HEK293 (cell line): ENCODE measurements around the gene PAK5.

ENCODE experiments used
- CTCF ChIA-PET: fragments of 350-600 bp; formaldehyde crosslinking; extraction: SDS; loops from one replicate; lab custom pipeline; 2021; ENCODE audit warnings: antibody characterized with exemption; lab: Yijun Ruan, JAX
- POLR2A ChIA-PET: fragments of 300-600 bp; formaldehyde crosslinking; extraction: SDS; loops from one replicate; lab custom pipeline; 2020; ENCODE audit warnings: antibody characterized with exemption, inconsistent platforms; lab: Yijun Ruan, JAX
- H3K27ac ChIP-seq: fragments of 200-500 bp; sonication (Bioruptor generic); 2 replicates; pipeline ENCODE4 v1.5.1; 2014; ENCODE audit warnings: low read depth, low read length, control low read depth, inconsistent platforms; ENCODE audit errors: extremely low read depth
- H3K36me3 ChIP-seq, 2 experiments: fragments of 200-500 bp in 1 of 2; sonication (Bioruptor generic) in 1 of 2; 1 replicate in 1 of 2; 2 replicates in 1 of 2; pipeline ENCODE4 v1.5.1; 2014 to 2017; ENCODE audit warnings: inconsistent platforms in 2 of 2, low read length in 2 of 2; ENCODE audit not compliant: control insufficient read depth in 2 of 2, insufficient read depth in 1 of 2
- H3K4me1 ChIP-seq: fragments of 200-500 bp; sonication (Bioruptor generic); 2 replicates; pipeline ENCODE4 v1.5.1; 2014; ENCODE audit warnings: mild to moderate bottlenecking, low read length, inconsistent platforms; ENCODE audit not compliant: control insufficient read depth, insufficient read depth
- H3K4me3 ChIP-seq: 2 replicates; pipeline ENCODE4 v1.5.1; 2011; ENCODE audit warnings: low read depth, mild to moderate bottlenecking, control low read depth, low read length, moderate library complexity
- H3K9me3 ChIP-seq: fragments of 200-500 bp; sonication (Bioruptor generic); 2 replicates; pipeline ENCODE4 v1.5.1; 2014; ENCODE audit warnings: low read depth, low read length, inconsistent platforms; ENCODE audit not compliant: control insufficient read depth, insufficient read depth
- FEZF1 ChIP-seq: fragments of 450-650 bp; formaldehyde crosslinking; IDR thresholded peaks from 2 replicates; pipeline ENCODE4 v1.5.1; 2016; ENCODE audit warnings: missing biosample characterization, missing genetic modification characterization
- GLI4 ChIP-seq: fragments of 450-650 bp; formaldehyde crosslinking; IDR thresholded peaks from 2 replicates; pipeline ENCODE4 v1.5.1; 2016; ENCODE audit warnings: missing biosample characterization, missing genetic modification characterization
- GLIS1 ChIP-seq: fragments of 450-650 bp; formaldehyde crosslinking; IDR thresholded peaks from 2 replicates; pipeline ENCODE4 v1.5.1; 2016; ENCODE audit warnings: missing biosample characterization, missing genetic modification characterization
- HOXD13 ChIP-seq: sonication (generic); formaldehyde crosslinking; IDR thresholded peaks from 2 replicates; pipeline ENCODE4 v1.8.0; 2022; ENCODE audit warnings: missing genetic modification reagents, borderline replicate concordance
- KLF17 ChIP-seq: fragments of 450-650 bp; formaldehyde crosslinking; IDR thresholded peaks from 2 replicates; pipeline ENCODE4 v1.5.1; 2016; ENCODE audit warnings: missing biosample characterization, missing genetic modification characterization
- OVOL3 ChIP-seq: fragments of 450-650 bp; formaldehyde crosslinking; IDR thresholded peaks from 2 replicates; pipeline ENCODE4 v1.5.1; 2016; ENCODE audit warnings: missing biosample characterization, missing genetic modification characterization
- PRDM1 ChIP-seq: fragments of 450-650 bp; formaldehyde crosslinking; IDR thresholded peaks from 2 replicates; pipeline ENCODE4; 2016; ENCODE audit warnings: missing biosample characterization, missing genetic modification characterization
- PRDM10 ChIP-seq: fragments of 450-650 bp; formaldehyde crosslinking; IDR thresholded peaks from 2 replicates; pipeline ENCODE4 v1.5.1; 2016; ENCODE audit warnings: missing biosample characterization, missing genetic modification characterization
- SCRT1 ChIP-seq: fragments of 450-650 bp; formaldehyde crosslinking; IDR thresholded peaks from 2 replicates; pipeline ENCODE4 v1.5.1; 2016; ENCODE audit warnings: missing biosample characterization, missing genetic modification characterization, borderline replicate concordance
- SP7 ChIP-seq: fragments of 450-650 bp; formaldehyde crosslinking; IDR thresholded peaks from 2 replicates; pipeline ENCODE4 v1.5.1; 2016; ENCODE audit warnings: missing biosample characterization, missing genetic modification characterization
- ZBTB20 ChIP-seq: fragments of 450-650 bp; formaldehyde crosslinking; IDR thresholded peaks from 2 replicates; pipeline ENCODE4 v1.5.1; 2016; ENCODE audit warnings: missing biosample characterization, missing genetic modification characterization
- ZBTB8A ChIP-seq: fragments of 450-650 bp; formaldehyde crosslinking; IDR thresholded peaks from 2 replicates; pipeline ENCODE4 v1.5.1; 2016; ENCODE audit warnings: missing biosample characterization, missing genetic modification characterization
- ZNF112 ChIP-seq: fragments of 450-650 bp; formaldehyde crosslinking; IDR thresholded peaks from 2 replicates; pipeline ENCODE4 v1.5.0; 2017; ENCODE audit warnings: missing biosample characterization, missing genetic modification characterization
- ZNF121 ChIP-seq: fragments of 450-650 bp; formaldehyde crosslinking; IDR thresholded peaks from 2 replicates; pipeline ENCODE4 v1.5.1; 2016; ENCODE audit warnings: missing biosample characterization, missing genetic modification characterization
- ZNF132 ChIP-seq: fragments of 450-650 bp; formaldehyde crosslinking; IDR thresholded peaks from 2 replicates; pipeline ENCODE4 v1.5.1; 2017; ENCODE audit warnings: missing biosample characterization, missing genetic modification characterization, borderline replicate concordance
- ZNF341 ChIP-seq: fragments of 450-650 bp; formaldehyde crosslinking; IDR thresholded peaks from 2 replicates; pipeline ENCODE4; 2016; ENCODE audit warnings: low read depth, missing biosample characterization, missing genetic modification characterization
- ZNF416 ChIP-seq: fragments of 450-650 bp; formaldehyde crosslinking; IDR thresholded peaks from 2 replicates; pipeline ENCODE4 v1.5.1; 2016; ENCODE audit warnings: missing biosample characterization, missing genetic modification characterization
- ZNF449 ChIP-seq: fragments of 450-650 bp; formaldehyde crosslinking; IDR thresholded peaks from 2 replicates; pipeline ENCODE4 v1.5.1; 2017; ENCODE audit warnings: missing biosample characterization, mild to moderate bottlenecking, missing genetic modification characterization, moderate library complexity
- ZNF473 ChIP-seq: fragments of 450-650 bp; formaldehyde crosslinking; IDR thresholded peaks from 2 replicates; pipeline ENCODE4 v1.5.1; 2017; ENCODE audit warnings: missing biosample characterization, missing genetic modification characterization
- ZNF530 ChIP-seq: fragments of 450-650 bp; formaldehyde crosslinking; IDR thresholded peaks from 2 replicates; pipeline ENCODE4 v1.5.1; 2016; ENCODE audit warnings: low read depth, missing biosample characterization, missing genetic modification characterization
- ZNF561 ChIP-seq: fragments of 450-650 bp; IDR thresholded peaks from 2 replicates; pipeline ENCODE4 v1.5.1; 2018; ENCODE audit warnings: missing biosample characterization, missing genetic modification characterization, borderline replicate concordance
- ZNF660 ChIP-seq: fragments of 450-650 bp; IDR thresholded peaks from 2 replicates; pipeline ENCODE4 v1.5.1; 2018; ENCODE audit warnings: missing biosample characterization, mild to moderate bottlenecking, missing genetic modification characterization
- ZNF677 ChIP-seq: fragments of 450-650 bp; IDR thresholded peaks from 2 replicates; pipeline ENCODE4 v1.5.0; 2018; ENCODE audit warnings: missing biosample characterization, mild to moderate bottlenecking, missing genetic modification characterization, moderate library complexity
- ZNF768 ChIP-seq: fragments of 450-650 bp; formaldehyde crosslinking; IDR thresholded peaks from 2 replicates; pipeline ENCODE4 v1.5.1; 2018; ENCODE audit warnings: missing biosample characterization, mild to moderate bottlenecking, missing genetic modification characterization
- ZNF791 ChIP-seq: fragments of 450-650 bp; formaldehyde crosslinking; IDR thresholded peaks from 2 replicates; pipeline ENCODE4 v1.5.1; 2016; ENCODE audit warnings: missing biosample characterization, missing genetic modification characterization
- ZNF830 ChIP-seq: fragments of 450-650 bp; IDR thresholded peaks from 2 replicates; pipeline ENCODE4 v1.5.0; 2018; ENCODE audit warnings: missing biosample characterization, missing genetic modification characterization, low read depth, mild to moderate bottlenecking, moderate library complexity
- ZNF837 ChIP-seq: fragments of 450-650 bp; formaldehyde crosslinking; IDR thresholded peaks from 2 replicates; pipeline ENCODE4 v1.5.1; 2016; ENCODE audit warnings: missing biosample characterization, missing genetic modification characterization
- ZNF843 ChIP-seq: fragments of 450-650 bp; formaldehyde crosslinking; IDR thresholded peaks from 2 replicates; pipeline ENCODE4 v1.5.1; 2016; ENCODE audit warnings: missing biosample characterization, missing genetic modification characterization
- ZSCAN30 ChIP-seq: fragments of 450-650 bp; IDR thresholded peaks from 2 replicates; pipeline ENCODE4 v1.5.1; 2018; ENCODE audit warnings: missing biosample characterization, mild to moderate bottlenecking, missing genetic modification characterization, moderate library complexity
- ZXDB ChIP-seq: fragments of 450-650 bp; formaldehyde crosslinking; IDR thresholded peaks from 2 replicates; pipeline ENCODE4 v1.5.1; 2016; ENCODE audit warnings: missing biosample characterization, missing genetic modification characterization

Gene PAK5

GRCh38 chr20:9677100-9677623 lies 161.7 kb downstream of the PAK5 start:
- Histone ChIP-seq H3K4me1 (no peaks in the 10 kb centered on the region), H3K4me3 (no peak overlapping the region), H3K27ac (no peak overlapping the region), H3K9me3 (no peaks in the 10 kb centered on the region), H3K36me3 (no peaks in the 10 kb centered on the region)
- CTCF ChIA-PET: interaction anchor here (0.6 kb wide), 1 partner anchor 868 kb away, joined by 3 read pairs; no protein-coding TSS in a partner anchor
- TF ChIP-seq PRDM1 (no peak), ZNF121 (tag by site-specific recombination) (no peak), ZNF132 (no peak), SCRT1 (tag by site-specific recombination) (no peak), KLF17 (tag by site-specific recombination) (no peak)
- POLR2A ChIA-PET: no interaction called here

GRCh38 chr20:9672981-9673380 lies 165.9 kb downstream of the PAK5 start:
- ChIA-PET POLR2A (no interaction called here), CTCF (interaction anchor here (1.0 to 1.2 kb wide), 2 partner anchors 10 to 31 kb away, joined by 3 to 4 read pairs; no protein-coding TSS in a partner anchor)
- Histone ChIP-seq H3K27ac (no peak overlapping the region), H3K36me3 (no peaks in the 10 kb centered on the region), H3K9me3 (no peaks in the 10 kb centered on the region), H3K4me3 (no peak overlapping the region), H3K4me1 (no peaks in the 10 kb centered on the region)
- no peak for TF ChIP-seq ZNF791
- no peak for TF ChIP-seq FEZF1
- TF ChIP-seq ZNF530 (tag by site-specific recombination): no peak
- no peak for TF ChIP-seq HOXD13 (CRISPR knock-in tag)
- no peak for TF ChIP-seq SP7
- TF ChIP-seq ZNF843: no peak
- no peak for TF ChIP-seq ZBTB20 (tag by site-specific recombination)
- TF ChIP-seq ZNF660 (tag by site-specific recombination): no peak
- TF ChIP-seq ZBTB8A (tag by site-specific recombination): no peak
- TF ChIP-seq OVOL3 (tag by site-specific recombination): no peak
- no peak for TF ChIP-seq ZNF837 (tag by site-specific recombination)
- TF ChIP-seq PRDM10 (tag by site-specific recombination): no peak

- no peaks in the 10 kb centered on the region for H3K4me1 ChIP-seq
- ChIA-PET POLR2A (no interaction called here), CTCF (no interaction called here)
- H3K9me3 ChIP-seq: no peaks in the 10 kb centered on the region
- no peak overlapping the region for H3K27ac ChIP-seq
- H3K36me3 ChIP-seq: no peaks in the 10 kb centered on the region
- H3K4me3 ChIP-seq: no peak overlapping the region
- no peak for TF ChIP-seq ZXDB
- no peak for TF ChIP-seq ZNF112
- TF ChIP-seq ZNF449 (tag by site-specific recombination): no peak
- TF ChIP-seq ZNF677 (tag by site-specific recombination): no peak
- TF ChIP-seq ZNF341: no peak
- TF ChIP-seq GLIS1 (tag by site-specific recombination): no peak
- no peak for TF ChIP-seq ZSCAN30
- TF ChIP-seq ZNF473: no peak
- TF ChIP-seq OVOL3 (tag by site-specific recombination): no peak
- no peak for TF ChIP-seq ZNF830 (tag by site-specific recombination)
- no peak for TF ChIP-seq ZNF416
- TF ChIP-seq ZNF768 (tag by site-specific recombination): no peak
- no peak for TF ChIP-seq ZNF561 (tag by site-specific recombination)
- TF ChIP-seq GLI4 (tag by site-specific recombination): no peak
Measured at GRCh38 chr20:9672027-9672426, 166.8 kb downstream of the PAK5 start.
